Nucleus accumbens (tissue), 56 donors: Measurements from ENCODE around the gene PACRG.
"Not testable (repeated sequence)": the region's sequence is repeated elsewhere in the genome, so short reads cannot be mapped to it uniquely, and the experiment has no call there.

Experiments
- DNase-seq, 56 donors: peaks; one replicate each; lab custom pipeline; 2025; lab: John Stamatoyannopoulos, UW

PACRG gene

GRCh38 chr6:162976141-162976540 is 248.4 kb downstream of the PACRG start:
- DNase-seq: no peak

DNA sequence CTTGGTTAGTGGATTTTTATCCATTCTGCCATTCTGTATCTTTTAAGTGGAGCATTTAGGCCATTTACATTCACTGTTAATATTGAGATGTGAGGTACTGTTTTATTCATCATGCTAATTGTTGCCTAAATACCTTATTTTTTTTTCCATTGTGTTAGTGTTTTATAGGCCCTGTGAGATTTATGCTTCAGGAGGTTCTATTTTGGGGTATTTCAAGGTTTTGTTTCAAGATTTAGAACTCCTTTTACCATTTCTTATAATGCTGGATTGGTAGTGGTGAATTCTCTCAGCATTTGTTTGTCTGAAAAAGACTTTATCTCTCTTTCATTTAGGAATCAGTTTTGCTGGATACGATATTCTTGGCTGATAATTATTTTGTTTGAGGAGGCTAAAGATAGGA is 255.5 kb downstream of the PACRG start:
- not testable (repeated sequence) for DNase-seq

- DNase-seq: no peak
Measured at GRCh38 chr6:162998777-162999176, 271.0 kb downstream of the PACRG start.

DNA sequence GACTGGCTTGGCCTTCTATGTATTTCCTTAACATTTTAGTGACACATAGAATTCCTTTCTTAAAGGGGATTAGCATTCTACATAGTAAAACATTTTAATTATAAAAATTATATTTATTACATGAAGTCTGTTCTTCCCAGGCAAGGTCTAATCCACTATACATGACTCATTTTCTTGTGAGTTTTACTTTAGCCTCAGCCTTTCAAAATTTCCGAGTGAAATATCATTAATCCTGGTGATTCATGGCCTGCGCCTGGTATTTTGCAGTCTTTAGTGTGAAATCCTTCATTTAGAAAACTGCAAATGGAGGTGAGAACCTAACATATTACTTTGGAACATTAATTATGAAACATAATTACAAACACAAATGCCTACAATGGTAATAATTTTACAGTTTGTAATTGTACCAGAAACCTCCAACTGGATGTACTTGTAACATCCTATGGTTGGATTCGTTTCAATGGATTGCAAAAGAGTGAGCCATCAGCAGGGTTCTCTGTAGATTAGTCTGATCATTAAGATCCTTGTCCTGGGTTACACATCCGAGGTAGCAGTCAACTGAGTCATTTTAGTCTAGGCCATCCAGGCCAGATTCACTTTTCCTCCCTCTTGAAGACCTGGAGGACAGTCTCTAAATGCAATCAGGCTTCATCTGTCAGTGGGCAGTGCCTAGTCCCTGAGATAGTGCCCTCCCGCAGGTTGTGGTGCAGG is 272.0 kb downstream of the PACRG start:
- DNase-seq: no peak

DNA sequence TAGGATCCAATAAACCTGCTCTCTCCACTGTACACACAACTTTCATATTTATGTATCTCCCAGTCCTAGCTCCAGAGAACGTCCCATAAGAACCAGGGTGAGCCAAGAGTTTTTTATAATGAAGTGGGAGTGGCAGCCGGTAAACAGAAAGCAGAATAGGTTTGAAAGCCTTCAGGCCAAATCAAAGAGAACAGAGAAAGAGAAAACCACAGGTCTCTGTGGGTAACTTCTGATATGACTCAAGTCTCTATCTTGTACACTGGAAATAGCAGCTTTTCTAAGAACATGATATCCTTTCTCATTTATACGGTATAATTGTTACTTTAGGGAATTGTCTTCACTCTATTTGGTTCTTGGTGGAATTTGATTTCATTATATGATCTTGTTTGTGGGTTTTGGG is 273.6 kb downstream of the PACRG start:
- no peak for DNase-seq

- no peak for DNase-seq
Measured at GRCh38 chr6:163008186-163008585, 280.4 kb downstream of the PACRG start.

- DNase-seq: no peak
Measured at GRCh38 chr6:163008626-163009025, 280.9 kb downstream of the PACRG start.

DNA sequence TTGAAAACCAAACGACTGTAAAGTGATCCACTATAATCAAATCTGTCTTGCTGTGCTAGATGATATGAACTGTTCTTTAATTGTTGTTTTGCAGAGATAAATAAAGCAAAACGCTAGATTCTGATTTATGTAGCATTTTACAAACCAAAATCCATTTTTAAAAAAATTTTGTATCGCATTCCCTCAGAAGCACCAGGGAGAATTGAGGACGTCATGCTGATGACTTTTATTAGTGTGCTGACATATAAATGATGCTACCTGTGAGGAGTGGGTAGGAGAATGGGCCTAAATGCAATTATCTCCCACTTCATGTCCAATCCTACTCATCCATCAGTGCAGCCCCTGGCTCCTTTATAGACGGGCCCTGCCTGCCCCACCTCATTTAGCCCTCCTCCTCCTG is 282.4 kb downstream of the PACRG start:
- DNase-seq: no peak

DNA sequence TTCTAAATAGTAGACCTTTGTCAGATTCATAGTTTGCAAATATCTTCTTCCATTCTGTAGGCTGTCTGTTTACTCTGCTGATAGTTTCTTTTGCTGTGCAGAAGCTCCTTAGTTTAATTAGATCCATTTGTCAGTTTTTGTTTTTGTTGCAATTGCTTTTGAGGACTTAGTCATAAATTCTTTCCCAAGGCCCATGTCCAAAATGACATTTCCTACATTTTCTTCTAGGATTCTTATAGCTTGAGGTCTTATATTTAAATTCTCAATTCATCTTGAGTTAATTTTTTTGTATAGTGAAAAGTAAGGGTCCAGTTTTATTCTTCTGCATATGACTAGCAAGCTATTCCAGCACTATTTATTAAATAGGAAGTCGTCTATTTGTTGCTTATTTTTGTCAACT is 287.0 kb downstream of the PACRG start:
- no peak for DNase-seq

DNA sequence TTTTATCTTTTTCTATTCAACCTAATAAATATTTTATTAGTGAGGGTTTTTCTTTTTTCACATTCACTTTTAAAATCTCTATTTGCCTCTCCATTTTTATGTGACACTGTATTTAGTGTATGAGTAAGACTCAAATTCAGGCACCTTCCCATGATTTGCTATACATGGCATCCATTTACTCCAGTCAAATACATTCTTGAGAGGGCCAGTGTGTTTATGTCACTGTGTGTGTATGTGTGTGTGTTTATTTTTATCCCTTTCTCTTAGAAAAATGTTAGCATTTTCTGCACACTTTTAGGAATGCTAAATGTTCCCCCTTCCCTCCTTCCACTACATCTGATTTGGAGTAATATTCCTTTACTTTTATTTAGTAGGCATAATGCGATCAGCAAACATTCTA is 290.0 kb downstream of the PACRG start:
- no peak for DNase-seq

DNA sequence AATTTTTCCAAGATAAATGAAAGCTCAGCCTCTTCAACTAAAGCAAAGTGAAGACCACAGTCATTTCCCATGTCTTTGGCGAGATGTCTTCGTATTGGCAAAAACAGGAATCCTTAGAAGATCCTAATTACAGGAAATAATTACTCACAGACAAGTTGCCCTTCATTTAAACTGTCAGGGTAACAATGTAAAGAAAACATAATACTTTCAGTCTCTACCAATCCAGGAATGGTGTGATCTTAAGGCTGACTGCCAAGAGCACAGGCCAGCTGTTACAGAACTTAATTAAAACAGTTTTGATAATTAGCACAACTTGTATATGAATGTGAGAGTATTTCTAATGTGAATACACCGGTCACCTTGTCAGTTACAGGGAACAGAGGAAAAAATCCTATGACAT is 292.2 kb downstream of the PACRG start:
- no peak for DNase-seq

- no peak for DNase-seq
Measured at GRCh38 chr6:163021054-163021453, 293.3 kb downstream of the PACRG start.

DNA sequence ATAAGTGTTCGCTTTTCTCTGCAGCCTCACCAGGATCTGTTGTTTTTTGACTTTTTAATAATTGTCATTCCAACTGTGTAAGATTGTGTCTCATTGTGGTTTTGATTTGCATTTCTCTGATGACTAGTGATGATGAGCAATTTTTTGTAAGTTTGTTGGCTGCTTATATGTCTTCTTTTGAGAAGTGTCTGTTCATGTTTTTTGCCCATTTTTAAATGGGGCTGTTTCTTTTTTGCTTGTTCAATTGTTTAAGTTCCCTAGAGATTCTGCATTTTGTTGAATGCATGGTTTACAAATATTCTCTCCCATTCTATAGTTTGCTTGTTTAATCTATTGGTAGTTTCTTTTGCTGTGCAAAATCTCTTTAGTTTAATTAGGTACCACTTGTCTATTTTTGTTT is 295.9 kb downstream of the PACRG start:
- no peak for DNase-seq

GRCh38 chr6:163026893-163027292 is 299.1 kb downstream of the PACRG start:
- no peak for DNase-seq

- no peak for DNase-seq
Measured at GRCh38 chr6:163030980-163031379, 303.2 kb downstream of the PACRG start.

- no peak for DNase-seq
Measured at GRCh38 chr6:163031931-163032330, 304.2 kb downstream of the PACRG start.

DNA sequence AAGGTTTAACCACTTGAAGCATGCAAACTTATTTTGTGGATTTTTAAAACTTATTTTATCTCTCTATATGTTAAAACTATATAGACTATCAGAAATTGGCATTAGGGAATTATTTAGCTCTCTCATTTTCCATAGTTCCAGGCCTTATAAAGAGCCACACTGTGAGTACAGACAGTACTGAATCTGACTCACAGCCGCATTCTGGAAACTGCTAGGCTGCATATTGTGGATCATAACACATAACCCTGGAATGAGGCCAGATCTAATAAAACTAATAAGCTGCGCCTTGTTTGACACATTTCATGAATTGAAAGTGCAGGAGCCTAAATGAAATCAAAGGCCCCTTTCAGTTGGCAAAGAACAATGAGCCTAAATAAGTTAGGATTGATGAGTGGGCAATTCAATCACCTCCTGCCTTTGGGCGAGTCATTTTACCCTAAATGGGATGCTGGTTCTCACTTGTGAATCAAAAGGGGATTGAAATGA is 308.4 kb downstream of the PACRG start:
- no peak for DNase-seq

- DNase-seq: no peak
Measured at GRCh38 chr6:163038317-163038716, 310.5 kb downstream of the PACRG start.

- no peak for DNase-seq
Measured at GRCh38 chr6:163048345-163048744, 320.6 kb downstream of the PACRG start.

- DNase-seq: no peak
Measured at GRCh38 chr6:163053667-163054344, 326.0 kb downstream of the PACRG start.

GRCh38 chr6:163054641-163055040 is 326.9 kb downstream of the PACRG start:
- DNase-seq: no peak

GRCh38 chr6:163057260-163057659 is 329.5 kb downstream of the PACRG start:
- no peak for DNase-seq
